Endodermal cell (in vitro differentiated cells): Measurements from ENCODE around the gene CCDC87. TPM values are rescaled to one million over a fixed set of nuclear protein-coding genes. Genes with fewer than 3 reads are reported as not detected.

Source experiments
- DNase-seq: peaks from one replicate; pipeline ENCODE4 v3.0.0-alpha.2; 2017
- H3K27ac ChIP-seq: 2 replicates; pipeline ENCODE4 v1.5.1; 2013; ENCODE audit warnings: mild to moderate bottlenecking, low read depth, low read length, moderate library complexity
- H3K27me3 ChIP-seq: 2 replicates; pipeline ENCODE4 v1.6.1; 2013; ENCODE audit warnings: mild to moderate bottlenecking, low read length, moderate library complexity; ENCODE audit not compliant: insufficient read depth, control insufficient read depth, poor library complexity, severe bottlenecking
- H3K36me3 ChIP-seq: 2 replicates; pipeline ENCODE4 v1.7.0; 2013; ENCODE audit warnings: mild to moderate bottlenecking, low read length, moderate library complexity; ENCODE audit not compliant: control insufficient read depth, insufficient read depth
- H3K4me1 ChIP-seq: one replicate; pipeline ENCODE4 v1.7.0; 2013; ENCODE audit warnings: low read length; ENCODE audit not compliant: control insufficient read depth, insufficient read depth
- H3K4me3 ChIP-seq: 2 replicates; pipeline ENCODE4 v1.5.1; 2013; ENCODE audit warnings: mild to moderate bottlenecking, low read length, moderate library complexity
- H3K9ac ChIP-seq: 2 replicates; pipeline ENCODE4 v1.6.1; 2013; ENCODE audit warnings: mild to moderate bottlenecking, low read length, moderate library complexity; ENCODE audit not compliant: poor library complexity, severe bottlenecking; ENCODE audit errors: extremely low read depth
- H3K9me3 ChIP-seq: 2 replicates; pipeline ENCODE4 v1.6.1; 2013; ENCODE audit warnings: mild to moderate bottlenecking, low read length, moderate library complexity; ENCODE audit not compliant: control insufficient read depth
- H3K27ac Mint-ChIP-seq: 2 replicates; pipeline ENCODE4 v1.8.0; 2020; ENCODE audit warnings: mixed read lengths
- H3K27me3 Mint-ChIP-seq: 2 replicates; pipeline ENCODE4 v1.8.0; 2021; ENCODE audit warnings: mild to moderate bottlenecking, mixed read lengths; ENCODE audit not compliant: insufficient read depth
- H3K36me3 Mint-ChIP-seq: 2 replicates; pipeline ENCODE4 v1.8.0; 2020; ENCODE audit warnings: low read depth, mixed read lengths
- H3K4me1 Mint-ChIP-seq: 2 replicates; pipeline ENCODE4 v1.8.0; 2020; ENCODE audit warnings: mixed read lengths
- H3K4me3 Mint-ChIP-seq: 2 replicates; pipeline ENCODE4 v1.8.0; 2020; ENCODE audit warnings: mild to moderate bottlenecking, moderate library complexity, mixed read lengths
- H3K9me3 Mint-ChIP-seq: 2 replicates; pipeline ENCODE4 v1.8.0; 2020; ENCODE audit warnings: mild to moderate bottlenecking, mixed read lengths
- CTCF ChIP-seq: fragments of 200-600 bp; sonication (generic); conservative IDR thresholded peaks from 2 replicates; pipeline ENCODE4 v1.5.0; 2021; ENCODE audit warnings: antibody characterized with exemption, mild to moderate bottlenecking
- WGBS, 2 experiments: methylation state at CpG; one replicate each; pipeline versions ENCODE4 v1.1.5 to v1.1.7; 2013; ENCODE audit warnings: missing lambda C conversion rate in 2 of 2, mixed read lengths in 1 of 2; ENCODE audit not compliant: insufficient coverage in 1 of 2, insufficient read length in 1 of 2; 5-methylcytosine and 5-hydroxymethylcytosine counted together
- total RNA-seq, 2 donors: library from RNA; stranded (reverse); fragmentation: NEBNext Ultra II Directional in 1 of 2; extraction: Animal tissue kit (Norgen Biotek cat#: 25700) in 1 of 2; gene quantifications; 2 replicates in 1 of 2; 3 replicates in 1 of 2; pipeline ENCODE4 v1.2.1, GENCODE V29; 2021

CCDC87 gene
- total RNA-seq, 2 donors from 2014 or later, result 0.84 to 1.5 TPM

DNA sequence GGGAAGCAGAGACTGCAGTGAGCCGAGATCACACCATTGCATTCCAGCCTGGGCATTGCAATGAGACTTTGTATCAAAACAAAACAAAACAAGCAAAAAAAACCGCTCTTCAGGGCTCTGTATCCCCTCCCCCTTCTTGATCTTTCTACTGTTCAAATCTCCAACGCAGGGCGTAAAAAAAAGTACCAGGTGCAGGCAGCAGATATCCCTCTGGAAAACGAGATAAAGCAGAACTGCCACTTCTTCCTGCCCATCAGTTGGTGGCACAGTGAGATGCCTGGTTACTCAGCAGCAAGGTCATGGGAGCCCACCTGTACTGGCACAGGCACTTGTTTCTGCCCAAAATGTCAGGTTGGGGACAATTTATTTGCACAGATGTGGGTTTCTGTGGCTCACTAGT is 11.3 kb upstream of the CCDC87 start:
- Mint-ChIP-seq H3K9me3 (no peaks in the 10 kb centered on the region), H3K36me3 (peaks cover 65% of the 10 kb centered on the region), H3K4me1 (no peaks in the 10 kb centered on the region), H3K27ac (no peak overlapping the region), H3K27me3 (no peaks in the 10 kb centered on the region), H3K4me3 (no peak overlapping the region)
- no peak for DNase-seq
- no peak overlapping the region for H3K4me3 ChIP-seq
- H3K4me1 ChIP-seq, result no peaks in the 10 kb centered on the region
- H3K9me3 ChIP-seq, result no peaks in the 10 kb centered on the region
- no peak overlapping the region for H3K27ac ChIP-seq
- H3K27me3 ChIP-seq, result no peaks in the 10 kb centered on the region
- no peak overlapping the region for H3K9ac ChIP-seq
- H3K36me3 ChIP-seq, result peaks cover 31% of the 10 kb centered on the region
- WGBS, 2 experiments, result 88 to 95% methylated on average over 5 of the region's 5 CpGs
- no peak for TF ChIP-seq CTCF

- H3K27ac ChIP-seq, result no peak overlapping the region
- no peak overlapping the region for H3K4me3 ChIP-seq
- no peak overlapping the region for H3K27ac Mint-ChIP-seq
- H3K9ac ChIP-seq, result no peak overlapping the region
- no peak for TF ChIP-seq CTCF
- no peaks in the 10 kb centered on the region for H3K4me1 Mint-ChIP-seq
- no peak overlapping the region for H3K4me3 Mint-ChIP-seq
- no peaks in the 10 kb centered on the region for H3K9me3 Mint-ChIP-seq
- DNase-seq, result no peak
- no peaks in the 10 kb centered on the region for H3K4me1 ChIP-seq
- H3K27me3 Mint-ChIP-seq, result no peaks in the 10 kb centered on the region
- H3K36me3 ChIP-seq, result peaks cover 31% of the 10 kb centered on the region
- WGBS, 2 experiments, result 81 to 86% methylated on average over 5 to 6 of the region's 6 CpGs
- H3K27me3 ChIP-seq, result no peaks in the 10 kb centered on the region
- H3K36me3 Mint-ChIP-seq, result peaks cover 66% of the 10 kb centered on the region
- H3K9me3 ChIP-seq, result no peaks in the 10 kb centered on the region
These were observed 10.2 kb upstream of the CCDC87 start for GRCh38 chr11:66603072-66603471.

- peaks cover 32% of the 10 kb centered on the region for H3K36me3 ChIP-seq
- no peak for DNase-seq
- no peak overlapping the region for H3K4me3 ChIP-seq
- no peak overlapping the region for H3K27ac ChIP-seq
- Mint-ChIP-seq H3K9me3 (no peaks in the 10 kb centered on the region), H3K36me3 (peaks cover 60% of the 10 kb centered on the region), H3K27ac (peak overlapping the region; percentile 72), H3K4me1 (no peaks in the 10 kb centered on the region), H3K4me3 (no peak overlapping the region), H3K27me3 (no peaks in the 10 kb centered on the region)
- H3K9ac ChIP-seq, result no peak overlapping the region
- no peaks in the 10 kb centered on the region for H3K9me3 ChIP-seq
- WGBS, 2 experiments, result 92% methylated on average over 2 to 4 of the region's 4 CpGs
- no peaks in the 10 kb centered on the region for H3K4me1 ChIP-seq
- H3K27me3 ChIP-seq, result no peaks in the 10 kb centered on the region
- TF ChIP-seq CTCF, result no peak
These were observed 7.9 kb upstream of the CCDC87 start for GRCh38 chr11:66600631-66601233.
